Effector memory CD8-positive, alpha-beta T cell (primary cell): Measurements from ENCODE around the gene FAM20C.
"Not testable (repeated sequence)": the region's sequence is repeated elsewhere in the genome, so short reads cannot be mapped to it uniquely, and the experiment has no call there.

ENCODE experiments used
- ATAC-seq: fragments of 150-1000 bp; cut with Tn5 transposase; replicated peaks from 2 replicates; pipeline ENCODE4 v1.10.0; 2021; ENCODE audit warnings: mild to moderate bottlenecking, moderate library complexity
- DNase-seq, 3 experiments: peaks; one replicate each; pipeline ENCODE4 v3.0.0; 2021
- H3K27ac Mint-ChIP-seq, 2 donors: one replicate each; pipeline ENCODE4 v1.8.0; 2022; ENCODE audit warnings: mild to moderate bottlenecking in 2 of 2, mixed read lengths in 2 of 2, moderate library complexity in 2 of 2
- H3K27me3 Mint-ChIP-seq, 2 donors: one replicate each; pipeline ENCODE4 v1.8.0; 2022; ENCODE audit warnings: mixed read lengths in 2 of 2
- H3K36me3 Mint-ChIP-seq: one replicate; pipeline ENCODE4 v1.8.0; 2022; ENCODE audit warnings: mild to moderate bottlenecking, moderate library complexity, mixed read lengths; ENCODE audit not compliant: insufficient read depth
- H3K4me1 Mint-ChIP-seq, 2 donors: one replicate each; pipeline ENCODE4 v1.8.0; 2022; ENCODE audit warnings: low read depth in 2 of 2, mixed read lengths in 2 of 2
- H3K4me3 Mint-ChIP-seq, 2 donors: one replicate each; pipeline ENCODE4 v1.8.0; 2022; ENCODE audit warnings: mild to moderate bottlenecking in 2 of 2, mixed read lengths in 2 of 2, moderate library complexity in 2 of 2
- H3K9me3 Mint-ChIP-seq, 2 donors: one replicate each; pipeline ENCODE4 v1.8.0; 2022; ENCODE audit warnings: mixed read lengths in 2 of 2

FAM20C gene

DNA sequence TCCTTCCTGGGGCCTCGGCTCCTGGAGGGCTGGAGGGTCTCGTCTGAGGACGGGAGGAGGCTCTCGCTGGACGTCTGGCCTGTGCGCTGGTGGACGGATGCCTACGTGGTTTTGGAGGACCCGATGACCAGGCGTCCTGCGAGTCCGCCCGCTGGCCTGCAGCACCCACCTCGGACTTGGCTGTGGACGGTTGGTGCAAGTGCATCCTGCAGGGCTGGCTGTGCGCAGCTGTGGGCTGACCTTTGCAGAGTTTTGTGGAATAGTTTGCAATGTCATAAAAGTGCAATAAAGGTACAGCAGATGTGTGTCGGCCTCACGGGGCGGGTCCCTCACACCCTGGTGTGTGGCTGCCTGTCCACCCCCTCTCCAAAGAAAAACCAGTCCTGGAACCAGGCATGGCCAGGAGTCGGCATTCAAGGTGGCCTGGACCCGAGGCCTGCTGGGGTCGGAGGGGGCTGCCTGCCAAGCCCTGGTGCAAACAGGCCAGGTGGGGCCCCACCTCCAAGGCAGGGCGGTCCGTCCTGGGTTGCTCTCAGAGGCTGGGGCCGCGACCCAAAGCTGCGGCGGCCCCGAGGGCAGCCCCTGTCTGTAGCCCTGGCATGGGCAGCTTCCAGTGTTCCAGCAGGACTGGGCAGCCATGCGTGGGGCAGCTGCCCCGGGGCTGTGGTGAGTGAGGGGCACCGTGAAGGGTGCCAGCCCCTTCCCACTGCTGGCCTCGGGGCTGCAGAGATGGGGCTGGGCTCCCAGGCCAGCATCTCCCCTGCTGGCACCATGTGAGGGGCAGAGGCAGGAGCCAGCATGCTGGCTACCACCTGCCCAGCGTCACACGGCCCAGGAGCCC, 68.3 kb downstream of the FAM20C start:
- peaks cover 0 to 10% of the 10 kb centered on the region in 2 donors for H3K9me3 Mint-ChIP-seq
- H3K36me3 Mint-ChIP-seq, result peaks cover 15% of the 10 kb centered on the region
- no peak overlapping the region for H3K4me3 Mint-ChIP-seq
- peaks cover 5 to 7% of the 10 kb centered on the region in 2 donors for H3K4me1 Mint-ChIP-seq
- ATAC-seq, result no peak
- no peaks in the 10 kb centered on the region for H3K27me3 Mint-ChIP-seq
- H3K27ac Mint-ChIP-seq, result no peak overlapping the region
- DNase-seq, result no peak

GRCh38 chr7:261341-262250, 69.2 kb downstream of the FAM20C start:
- Mint-ChIP-seq H3K27ac (peak overlapping the region in 1 of 2 donors; percentile 57), H3K27me3 (no peaks in the 10 kb centered on the region), H3K4me1 (peaks cover 5 to 7% of the 10 kb centered on the region in 2 donors), H3K4me3 (peak overlapping the region in 1 of 2 donors; percentile 31), H3K36me3 (peaks cover 15% of the 10 kb centered on the region), H3K9me3 (peaks cover 0 to 10% of the 10 kb centered on the region in 2 donors)
- DNase-seq, result no peak
- no peak for ATAC-seq

DNA sequence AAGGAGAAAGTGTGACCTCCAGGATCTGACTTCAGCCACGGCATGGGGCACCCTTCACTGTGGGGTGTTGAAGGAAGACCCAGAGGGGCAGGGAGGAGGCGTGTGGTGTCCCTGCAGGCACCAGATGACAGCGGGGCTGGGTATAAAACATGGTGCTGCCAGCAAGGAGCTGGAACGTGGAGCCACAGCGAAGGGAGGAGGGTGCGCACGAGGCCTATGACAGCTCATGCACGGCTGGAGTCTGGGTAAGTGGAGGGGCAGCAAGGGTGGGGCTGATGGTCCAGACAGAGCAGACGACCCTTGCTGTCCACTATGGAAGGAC, 69.8 kb downstream of the FAM20C start:
- ATAC-seq (no peak), DNase-seq (no peak)
- Mint-ChIP-seq H3K4me1 (peaks cover 5 to 7% of the 10 kb centered on the region in 2 donors), H3K9me3 (peaks cover 0 to 10% of the 10 kb centered on the region in 2 donors), H3K36me3 (peaks cover 15% of the 10 kb centered on the region), H3K4me3 (peak overlapping the region; percentile 31 to 37), H3K27ac (peak overlapping the region in 1 of 2 donors; percentile 57), H3K27me3 (no peaks in the 10 kb centered on the region)

- not testable (repeated sequence) for DNase-seq, H3K4me1 Mint-ChIP-seq, H3K9me3 Mint-ChIP-seq, ATAC-seq, H3K27me3 Mint-ChIP-seq
- Mint-ChIP-seq H3K4me3 (peak overlapping the region; percentile 31 to 37), H3K36me3 (peaks cover 15% of the 10 kb centered on the region), H3K27ac (peak overlapping the region in 1 of 2 donors; percentile 57)
These were observed 70.4 kb downstream of the FAM20C start for GRCh38 chr7:262631-263311.

DNA sequence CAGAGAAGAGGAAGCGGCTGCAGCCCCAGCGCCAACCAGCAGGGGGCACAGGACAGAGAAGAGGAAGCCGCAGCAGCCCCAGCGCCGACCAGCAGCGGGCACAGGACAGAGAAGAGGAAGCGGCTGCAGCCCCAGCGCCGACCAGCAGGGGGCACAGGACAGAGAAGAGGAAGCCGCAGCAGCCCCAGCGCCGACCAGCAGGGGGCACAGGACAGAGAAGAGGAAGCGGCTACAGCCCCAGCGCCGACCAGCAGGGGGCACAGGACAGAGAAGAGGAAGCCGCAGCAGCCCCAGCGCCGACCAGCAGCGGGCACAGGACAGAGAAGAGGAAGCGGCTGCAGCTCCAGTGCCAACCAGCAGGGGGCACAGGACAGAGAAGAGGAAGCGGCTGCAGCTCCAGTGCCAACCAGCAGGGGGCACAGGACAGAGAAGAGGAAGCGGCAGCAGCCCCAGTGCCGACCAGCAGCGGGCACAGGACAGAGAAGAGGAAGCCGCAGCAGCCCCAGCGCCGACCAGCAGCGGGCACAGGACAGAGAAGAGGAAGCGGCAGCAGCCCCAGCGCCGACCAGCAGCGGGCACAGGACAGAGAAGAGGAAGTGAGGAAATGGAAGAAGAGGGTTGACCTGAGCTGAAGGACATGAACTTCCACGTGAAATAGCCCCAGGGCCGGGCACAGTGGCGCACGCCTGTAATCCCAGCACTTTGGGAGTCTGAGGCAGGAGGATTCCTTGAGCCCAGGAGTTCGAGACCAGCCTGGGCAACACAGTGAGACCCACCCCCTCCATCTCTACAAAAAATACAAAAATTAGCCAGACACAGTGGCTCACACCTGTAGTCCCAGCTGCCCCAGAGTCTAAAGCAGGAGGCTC, 71.3 kb downstream of the FAM20C start:
- H3K9me3 Mint-ChIP-seq, H3K27me3 Mint-ChIP-seq, H3K4me1 Mint-ChIP-seq, H3K4me3 Mint-ChIP-seq: not testable (repeated sequence)
- H3K27ac Mint-ChIP-seq, result peak overlapping the region in 1 of 2 donors; percentile 67
- ATAC-seq (peak; percentile 31), DNase-seq (peak; percentile 44 to 75 (median 49))
- H3K36me3 Mint-ChIP-seq, result peaks cover 15% of the 10 kb centered on the region

DNA sequence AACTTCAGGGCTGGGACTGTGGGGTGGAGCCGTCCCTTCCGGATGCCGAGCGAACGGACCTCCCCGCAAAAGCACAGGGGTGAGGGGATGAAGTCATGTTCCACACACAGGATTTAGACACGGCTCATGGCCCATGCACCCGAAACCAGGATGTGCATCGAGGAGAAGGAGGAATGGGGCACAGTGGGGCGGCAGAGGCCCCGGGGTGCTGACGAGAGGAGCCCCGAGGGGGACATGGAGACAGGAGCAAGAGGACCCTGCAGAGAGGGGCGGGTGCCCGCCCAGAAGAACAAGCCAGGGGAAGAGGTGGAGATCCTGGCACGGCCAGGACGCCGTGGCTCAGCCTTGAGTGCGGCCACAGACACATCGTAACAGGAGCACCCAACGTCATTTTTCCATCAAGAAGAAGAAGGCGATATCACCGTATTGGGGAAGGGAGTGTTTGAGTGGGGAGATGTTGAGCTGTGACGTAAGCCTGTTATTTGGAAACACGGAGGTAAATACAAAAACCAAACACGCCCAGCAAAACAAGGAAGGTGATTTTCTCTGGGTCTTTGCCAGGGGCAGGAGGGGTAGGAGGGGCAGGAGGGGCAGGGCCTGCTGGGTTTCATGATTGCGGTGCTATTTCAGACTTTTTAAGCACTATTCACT, 72.3 kb downstream of the FAM20C start:
- H3K27ac Mint-ChIP-seq, result no peak overlapping the region
- peak; percentile 22 for ATAC-seq
- peaks cover 15% of the 10 kb centered on the region for H3K36me3 Mint-ChIP-seq
- no peak overlapping the region for H3K4me3 Mint-ChIP-seq
- peaks cover 5 to 7% of the 10 kb centered on the region in 2 donors for H3K4me1 Mint-ChIP-seq
- no peaks in the 10 kb centered on the region for H3K27me3 Mint-ChIP-seq
- peaks cover 0 to 10% of the 10 kb centered on the region in 2 donors for H3K9me3 Mint-ChIP-seq
- no peak for DNase-seq

- Mint-ChIP-seq H3K27ac (no peak overlapping the region), H3K4me1 (peaks cover 5 to 7% of the 10 kb centered on the region in 2 donors), H3K9me3 (peaks cover 0 to 10% of the 10 kb centered on the region in 2 donors), H3K27me3 (no peaks in the 10 kb centered on the region), H3K4me3 (no peak overlapping the region), H3K36me3 (peaks cover 15% of the 10 kb centered on the region)
- ATAC-seq (no peak), DNase-seq (no peak)
These were observed 73.0 kb downstream of the FAM20C start for GRCh38 chr7:265192-265997.

DNA sequence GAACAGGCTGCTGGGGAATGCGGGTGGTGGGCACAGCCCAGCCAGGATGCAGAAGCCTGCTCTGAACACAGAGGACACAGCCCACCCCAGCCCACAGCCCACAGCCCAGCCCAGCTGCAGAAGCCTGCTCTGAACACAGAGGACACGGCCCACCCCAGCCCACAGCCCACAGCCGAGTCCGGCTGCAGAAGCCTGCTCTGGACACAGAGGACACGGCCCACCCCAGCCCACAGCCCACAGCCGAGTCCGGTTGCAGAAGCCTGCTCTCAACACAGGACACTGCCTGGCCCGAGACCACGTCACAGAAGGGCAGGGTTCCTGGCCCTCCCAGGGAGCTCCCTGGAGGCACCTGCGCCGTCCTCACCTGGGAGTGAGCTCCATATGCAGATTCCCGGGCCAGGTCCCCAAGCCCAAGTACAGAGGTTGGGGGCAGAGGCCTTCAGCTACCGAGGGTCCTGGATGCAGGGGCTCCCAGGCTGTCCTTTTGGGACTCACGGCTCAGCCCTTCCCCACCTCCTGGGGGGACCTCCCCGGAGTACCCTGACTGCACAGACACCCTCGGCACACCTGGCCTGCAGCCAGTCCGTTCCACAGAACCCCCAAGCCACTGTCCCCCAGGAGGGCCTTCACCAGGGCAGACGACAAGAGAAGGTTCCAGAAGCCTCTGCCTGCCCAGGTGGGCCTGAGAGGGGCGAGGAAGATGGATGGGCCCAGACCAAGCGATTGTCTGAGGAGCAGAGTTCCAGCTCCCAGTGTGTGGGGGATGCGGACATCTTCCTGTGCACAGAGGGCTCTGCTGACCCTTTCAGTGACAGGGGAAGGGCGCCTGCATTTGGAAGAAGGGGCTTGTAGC, 73.9 kb downstream of the FAM20C start:
- Mint-ChIP-seq H3K4me1 (peaks cover 5 to 7% of the 10 kb centered on the region in 2 donors), H3K4me3 (no peak overlapping the region), H3K27ac (no peak overlapping the region), H3K9me3 (peaks cover 0 to 10% of the 10 kb centered on the region in 2 donors), H3K27me3 (no peaks in the 10 kb centered on the region), H3K36me3 (peaks cover 15% of the 10 kb centered on the region)
- ATAC-seq (no peak), DNase-seq (no peak)

- H3K9me3 Mint-ChIP-seq, result peaks cover 0 to 5% of the 10 kb centered on the region in 2 donors
- H3K27me3 Mint-ChIP-seq, result no peaks in the 10 kb centered on the region
- peaks cover 15% of the 10 kb centered on the region for H3K36me3 Mint-ChIP-seq
- H3K4me1 Mint-ChIP-seq, result peaks cover 1 to 5% of the 10 kb centered on the region in 2 donors
- no peak overlapping the region for H3K27ac Mint-ChIP-seq
- H3K4me3 Mint-ChIP-seq, result no peak overlapping the region
- no peak for DNase-seq
- ATAC-seq, result no peak
These were observed 74.8 kb downstream of the FAM20C start for GRCh38 chr7:266851-267840.

DNA sequence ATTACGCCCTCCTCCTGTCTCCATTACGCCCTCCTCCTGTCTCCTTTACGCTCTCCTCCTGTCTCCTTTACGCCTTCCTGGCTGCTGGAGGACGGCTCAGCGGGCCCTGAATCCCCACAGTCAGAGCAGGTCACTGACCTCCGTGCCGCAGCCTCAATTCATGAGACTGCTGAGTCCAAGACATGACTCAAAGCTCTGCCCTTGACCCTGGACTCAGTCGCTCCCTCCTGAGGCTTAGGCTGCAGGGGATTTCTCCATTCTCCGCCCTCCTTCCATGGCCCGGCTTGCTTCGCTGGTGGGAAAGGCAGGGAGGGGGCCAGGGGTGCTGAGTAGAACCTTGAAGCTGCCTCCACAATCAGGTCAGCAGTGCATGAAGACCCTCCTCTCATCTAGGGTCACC, 76.6 kb downstream of the FAM20C start:
- DNase-seq (no peak), ATAC-seq (no peak)
- Mint-ChIP-seq H3K27ac (no peak overlapping the region), H3K27me3 (peaks cover 0 to 7% of the 10 kb centered on the region in 2 donors), H3K4me1 (no peaks in the 10 kb centered on the region), H3K4me3 (no peak overlapping the region), H3K36me3 (peaks cover 8% of the 10 kb centered on the region), H3K9me3 (peaks cover 2 to 13% of the 10 kb centered on the region in 2 donors)
